Measurements from ENCODE around the gene ZMIZ2.

The ZMIZ2 gene

DNA sequence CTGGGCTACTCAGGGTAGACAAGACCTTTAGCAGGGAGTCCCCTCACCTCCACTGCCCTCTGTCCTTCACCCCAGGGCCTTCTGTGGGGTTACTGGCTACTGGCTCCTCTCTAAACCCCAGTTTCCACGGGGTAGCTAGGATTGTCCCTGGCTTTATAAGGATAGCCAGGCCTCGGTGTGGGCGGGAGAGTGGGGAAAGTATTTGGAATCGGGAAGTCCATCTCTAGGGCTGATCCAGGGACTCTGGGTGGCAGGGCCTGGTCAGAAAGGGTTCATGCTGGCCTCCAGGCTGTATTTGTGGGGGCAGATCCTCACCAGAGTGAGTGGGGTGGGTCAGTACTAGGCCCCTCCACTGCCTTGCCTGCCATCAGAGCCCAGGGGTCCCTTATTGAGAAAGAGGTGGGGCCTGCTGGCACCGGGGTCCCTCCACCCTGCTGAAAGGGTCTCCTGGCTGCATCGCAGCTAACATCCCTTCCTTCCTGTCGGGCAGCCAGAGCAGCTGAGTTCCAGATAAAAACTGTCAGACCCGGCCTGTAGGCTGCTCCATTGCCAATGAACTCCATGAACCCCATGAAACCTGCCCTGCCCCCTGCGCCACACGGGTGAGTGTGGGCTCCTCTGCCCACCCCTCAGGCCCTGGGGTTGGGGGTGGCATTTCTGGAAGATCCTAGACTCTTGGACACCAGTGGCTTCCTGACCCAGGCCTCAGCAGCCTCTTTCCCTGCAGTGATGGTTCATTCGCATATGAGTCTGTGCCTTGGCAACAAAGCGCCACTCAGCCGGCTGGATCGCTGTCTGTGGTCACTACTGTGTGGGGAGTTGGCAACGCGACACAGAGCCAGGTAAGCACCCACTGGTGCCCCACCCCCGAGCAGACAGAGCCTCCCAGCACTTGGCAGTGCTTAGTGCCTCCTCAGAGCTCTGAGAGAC, 7.3 kb downstream of the ZMIZ2 start:
- DNase-seq (ENCODE audit: low read depth in 2 of 2): no peak

DNA sequence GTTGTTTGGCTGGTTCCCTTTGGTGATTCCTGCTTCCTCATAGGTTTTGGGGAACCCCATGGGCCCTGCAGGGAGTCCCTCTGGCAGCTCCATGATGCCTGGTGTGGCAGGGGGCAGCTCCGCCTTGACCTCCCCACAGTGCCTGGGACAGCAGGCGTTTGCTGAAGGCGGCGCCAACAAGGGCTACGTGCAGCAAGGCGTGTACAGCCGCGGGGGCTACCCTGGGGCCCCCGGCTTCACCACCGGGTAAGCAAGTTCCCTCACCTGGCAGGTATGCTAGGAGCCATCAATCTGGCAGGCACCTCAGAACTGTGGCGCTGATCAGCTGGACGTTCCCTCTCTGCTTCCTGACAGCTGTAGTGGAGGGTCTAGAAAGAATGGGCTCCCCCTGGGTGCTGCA, 8.3 kb downstream of the ZMIZ2 start:
- DNase-seq (ENCODE audit: low read depth in 2 of 2): no peak

DNA sequence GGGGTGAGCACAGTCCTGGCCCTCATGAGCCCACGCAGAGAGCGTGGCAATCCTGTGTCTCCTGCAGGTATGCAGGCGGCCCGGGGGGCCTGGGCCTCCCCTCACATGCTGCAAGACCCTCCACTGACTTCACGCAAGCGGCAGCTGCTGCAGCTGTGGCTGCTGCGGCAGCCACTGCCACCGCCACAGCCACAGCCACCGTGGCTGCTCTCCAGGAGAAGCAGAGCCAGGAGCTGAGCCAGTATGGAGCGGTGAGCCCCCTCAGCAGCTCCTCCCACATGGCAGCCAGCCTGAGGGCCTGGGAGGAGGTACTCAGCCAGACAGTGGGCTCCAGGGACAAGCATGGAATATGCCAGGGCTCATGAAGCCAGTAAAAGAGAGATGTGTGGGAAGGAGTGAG, 8.7 kb downstream of the ZMIZ2 start:
- no peak for DNase-seq (ENCODE audit: low read depth in 2 of 2)

DNA sequence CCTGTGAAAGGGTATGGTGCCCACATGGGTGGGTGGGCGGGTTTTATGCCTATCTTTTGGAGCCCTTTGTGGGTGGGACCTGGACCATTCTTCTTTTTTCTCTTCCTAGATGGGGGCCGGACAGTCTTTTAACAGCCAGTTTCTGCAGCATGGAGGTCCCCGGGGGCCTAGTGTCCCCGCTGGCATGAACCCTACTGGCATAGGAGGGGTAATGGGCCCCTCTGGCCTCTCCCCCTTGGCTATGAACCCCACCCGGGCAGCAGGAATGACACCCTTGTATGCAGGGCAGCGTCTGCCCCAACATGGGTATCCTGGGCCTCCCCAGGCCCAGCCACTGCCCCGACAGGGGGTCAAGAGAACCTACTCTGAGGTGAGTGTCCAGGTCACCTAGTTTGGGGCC, 9.1 kb downstream of the ZMIZ2 start:
- no peak for DNase-seq (ENCODE audit: low read depth in 2 of 2)

DNA sequence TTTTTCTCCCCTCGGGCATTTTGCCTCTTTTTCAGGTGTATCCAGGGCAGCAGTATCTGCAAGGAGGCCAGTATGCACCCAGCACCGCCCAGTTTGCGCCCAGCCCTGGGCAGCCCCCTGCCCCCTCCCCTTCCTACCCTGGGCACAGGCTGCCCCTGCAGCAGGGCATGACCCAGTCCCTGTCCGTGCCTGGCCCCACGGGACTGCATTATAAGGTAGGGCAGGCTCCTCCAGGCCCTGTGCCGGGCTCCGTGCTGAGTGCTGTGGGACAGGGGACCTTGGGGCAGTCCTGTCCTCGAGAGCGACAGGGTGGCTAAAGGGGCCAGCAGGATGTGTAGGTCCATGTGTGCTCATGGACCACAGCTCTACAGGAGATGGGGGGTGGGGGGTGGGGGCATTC, 10.6 kb downstream of the ZMIZ2 start:
- DNase-seq (ENCODE audit: low read depth in 2 of 2): no peak

DNA sequence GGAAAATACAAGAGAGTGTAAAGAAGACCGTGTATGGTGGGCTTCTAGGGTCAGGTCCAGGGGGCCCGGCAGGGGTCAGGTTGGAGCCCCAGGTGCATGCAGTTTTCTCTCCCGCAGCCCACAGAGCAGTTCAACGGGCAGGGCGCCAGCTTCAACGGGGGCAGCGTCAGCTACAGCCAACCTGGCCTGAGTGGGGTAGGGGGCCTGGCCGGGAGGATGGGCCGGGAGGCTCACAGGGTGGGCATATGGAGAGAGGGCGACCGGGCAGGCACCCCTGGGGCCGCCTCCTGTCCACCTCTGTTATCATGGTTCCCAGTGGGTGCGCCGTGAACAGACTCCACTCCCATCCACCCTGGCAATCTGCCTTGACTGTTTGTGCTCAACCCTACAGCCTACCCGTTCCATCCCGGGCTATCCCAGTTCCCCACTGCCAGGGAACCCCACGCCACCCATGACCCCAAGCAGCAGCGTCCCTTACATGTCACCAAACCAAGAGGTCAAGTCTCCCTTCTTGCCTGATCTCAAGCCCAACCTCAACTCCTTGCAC, 11.5 kb downstream of the ZMIZ2 start:
- DNase-seq (ENCODE audit: low read depth in 2 of 2): no peak

DNA sequence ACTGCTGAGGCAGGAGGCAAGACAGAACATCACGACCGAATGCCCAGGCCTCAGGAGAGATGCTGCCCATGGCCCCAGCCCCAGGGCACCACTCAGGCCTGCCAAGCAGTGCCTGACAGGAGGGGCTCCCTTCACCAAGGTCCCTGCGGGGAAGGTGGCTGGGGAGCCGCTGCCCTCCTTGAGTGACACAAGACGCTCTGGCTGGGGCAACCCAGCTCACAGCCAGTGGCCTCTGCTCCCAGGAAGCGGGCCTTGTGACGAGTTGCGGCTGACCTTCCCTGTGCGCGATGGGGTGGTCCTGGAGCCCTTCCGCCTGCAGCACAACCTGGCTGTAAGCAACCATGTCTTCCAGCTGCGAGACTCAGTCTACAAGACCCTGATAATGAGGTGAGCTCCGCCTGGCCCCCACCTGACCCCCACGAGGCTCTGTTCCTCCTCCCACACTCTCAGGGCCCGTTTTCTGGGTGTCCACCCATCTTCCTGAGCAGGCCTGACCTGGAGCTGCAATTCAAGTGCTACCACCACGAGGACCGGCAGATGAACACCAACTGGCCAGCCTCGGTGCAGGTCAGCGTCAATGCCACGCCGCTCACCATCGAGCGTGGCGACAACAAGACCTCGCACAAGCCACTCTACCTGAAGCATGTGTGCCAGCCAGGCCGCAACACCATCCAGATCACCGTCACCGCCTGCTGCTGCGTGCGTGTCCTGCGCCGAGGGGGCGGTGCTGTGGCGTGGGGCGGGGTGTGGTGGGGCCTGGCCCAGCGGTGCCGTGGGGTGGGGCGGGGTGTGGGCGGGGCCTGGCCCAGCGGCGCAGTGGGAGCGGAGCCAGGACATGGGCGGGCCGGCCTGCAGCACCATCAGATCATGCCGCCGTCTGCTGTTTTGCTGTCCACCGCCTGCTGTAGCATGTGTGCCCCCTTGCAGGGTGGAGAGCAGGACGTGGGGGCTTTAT, 12.8 kb downstream of the ZMIZ2 start:
- DNase-seq (ENCODE audit: low read depth in 2 of 2): no peak

DNA sequence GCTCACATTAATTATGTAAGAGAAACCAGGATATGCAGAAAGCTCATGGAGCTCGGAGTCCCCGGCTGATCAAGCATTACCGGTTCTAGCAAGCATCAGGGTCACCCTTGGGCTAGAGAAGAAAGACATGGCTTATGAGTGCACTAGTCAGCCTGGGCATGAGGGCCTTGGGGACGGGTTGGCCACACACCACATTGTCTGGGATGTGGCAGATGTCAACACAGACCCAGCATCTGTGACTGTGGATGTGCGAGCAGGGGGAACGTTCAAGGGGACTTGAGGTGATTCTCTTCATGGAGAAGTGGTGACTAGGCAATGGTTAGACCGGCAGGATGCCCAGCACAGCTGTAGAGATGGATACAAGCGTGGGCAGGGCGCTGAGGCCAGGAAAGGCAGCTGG, 13.7 kb downstream of the ZMIZ2 start:
- no peak for DNase-seq (ENCODE audit: low read depth in 2 of 2)

DNA sequence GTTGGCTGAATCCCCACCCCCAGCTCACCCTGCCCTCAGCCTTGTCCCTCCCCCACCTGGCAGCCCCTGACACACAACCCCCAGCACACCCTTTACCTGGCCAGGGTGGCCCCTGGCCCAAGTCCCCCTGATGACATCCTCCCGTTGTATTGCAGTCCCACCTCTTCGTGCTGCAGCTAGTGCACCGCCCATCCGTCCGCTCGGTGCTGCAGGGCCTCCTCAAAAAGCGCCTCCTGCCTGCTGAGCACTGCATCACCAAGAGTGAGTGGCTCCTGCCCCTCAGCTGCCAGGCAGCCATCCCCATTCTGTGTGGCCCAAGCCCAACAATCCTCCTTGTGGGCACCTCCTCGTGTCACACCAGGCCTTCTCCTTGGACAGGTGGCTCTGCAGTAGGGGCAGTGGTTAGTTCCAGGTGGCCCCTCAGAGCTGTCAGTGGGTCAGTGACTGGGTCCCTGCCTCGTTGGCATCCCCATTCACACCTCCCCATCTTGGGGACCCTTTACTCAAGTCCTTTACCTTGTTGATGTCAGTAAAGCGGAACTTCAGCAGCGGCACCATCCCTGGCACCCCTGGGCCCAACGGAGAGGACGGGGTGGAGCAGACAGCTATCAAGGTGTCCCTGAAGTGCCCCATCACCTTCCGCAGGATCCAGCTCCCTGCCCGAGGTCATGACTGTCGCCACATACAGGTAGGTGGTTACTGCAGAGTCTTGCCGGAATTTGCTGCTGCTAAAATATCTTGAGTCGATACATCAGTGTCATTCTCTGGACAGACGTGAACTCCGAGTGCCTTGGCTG, 14.3 kb downstream of the ZMIZ2 start:
- no peak for DNase-seq (ENCODE audit: low read depth in 2 of 2)

DNA sequence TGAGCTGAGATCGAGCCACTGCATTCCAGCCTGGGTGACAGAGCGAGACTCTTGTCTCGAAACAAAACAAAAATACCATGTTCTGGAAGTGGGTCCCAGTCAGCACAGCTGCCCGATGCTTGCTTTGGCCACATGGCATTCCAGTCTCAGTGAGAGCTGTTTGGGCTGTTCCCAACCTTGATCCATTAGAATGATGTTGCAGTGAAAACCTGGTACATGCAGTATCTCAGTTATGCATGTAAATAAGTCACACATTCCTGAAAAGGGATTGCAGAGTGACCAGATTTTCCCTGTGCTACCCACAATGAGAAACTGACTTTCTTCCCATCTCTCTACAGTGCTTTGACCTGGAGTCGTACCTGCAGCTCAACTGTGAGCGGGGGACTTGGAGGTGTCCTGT, 15.4 kb downstream of the ZMIZ2 start:
- no peak for DNase-seq (ENCODE audit: low read depth in 2 of 2)

DNA sequence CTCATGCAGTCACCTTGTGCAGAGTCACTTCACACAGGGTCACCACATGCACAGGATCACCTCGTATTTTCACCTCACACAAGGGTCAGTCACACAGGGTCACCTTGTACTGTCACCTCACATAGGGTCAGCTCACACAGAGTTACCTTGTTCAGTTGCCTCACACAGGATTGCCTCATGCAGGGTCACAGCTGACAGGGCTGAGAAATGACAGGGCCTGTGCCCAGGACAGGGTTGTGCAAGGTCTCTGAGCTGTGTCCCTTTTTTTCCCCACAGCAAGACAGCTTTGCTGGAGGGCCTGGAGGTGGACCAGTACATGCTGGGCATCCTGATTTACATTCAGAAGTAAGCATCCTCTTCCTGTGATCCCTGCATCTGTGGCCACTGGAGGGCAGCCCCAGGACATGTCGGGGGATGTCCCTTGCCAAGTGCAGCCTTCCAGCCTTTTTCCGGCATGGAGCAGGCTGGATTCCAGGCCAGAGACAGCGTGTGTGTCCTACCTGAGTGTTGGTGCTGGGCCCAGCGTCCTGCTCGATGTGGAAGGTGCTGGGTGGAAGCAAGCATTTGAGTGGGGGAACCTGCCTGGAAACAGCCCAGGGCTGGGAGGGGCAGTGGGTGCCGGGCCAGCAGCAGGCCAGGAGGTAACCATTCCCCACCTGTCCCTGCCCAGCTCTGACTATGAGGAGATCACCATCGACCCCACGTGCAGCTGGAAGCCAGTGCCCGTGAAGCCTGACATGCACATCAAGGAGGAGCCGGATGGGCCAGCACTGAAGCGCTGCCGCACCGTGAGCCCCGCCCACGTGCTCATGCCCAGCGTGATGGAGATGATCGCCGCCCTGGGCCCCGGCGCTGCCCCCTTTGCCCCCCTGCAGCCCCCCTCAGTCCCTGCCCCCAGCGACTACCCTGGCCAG, 16.3 kb downstream of the ZMIZ2 start:
- DNase-seq (ENCODE audit: low read depth in 2 of 2): no peak

DNA sequence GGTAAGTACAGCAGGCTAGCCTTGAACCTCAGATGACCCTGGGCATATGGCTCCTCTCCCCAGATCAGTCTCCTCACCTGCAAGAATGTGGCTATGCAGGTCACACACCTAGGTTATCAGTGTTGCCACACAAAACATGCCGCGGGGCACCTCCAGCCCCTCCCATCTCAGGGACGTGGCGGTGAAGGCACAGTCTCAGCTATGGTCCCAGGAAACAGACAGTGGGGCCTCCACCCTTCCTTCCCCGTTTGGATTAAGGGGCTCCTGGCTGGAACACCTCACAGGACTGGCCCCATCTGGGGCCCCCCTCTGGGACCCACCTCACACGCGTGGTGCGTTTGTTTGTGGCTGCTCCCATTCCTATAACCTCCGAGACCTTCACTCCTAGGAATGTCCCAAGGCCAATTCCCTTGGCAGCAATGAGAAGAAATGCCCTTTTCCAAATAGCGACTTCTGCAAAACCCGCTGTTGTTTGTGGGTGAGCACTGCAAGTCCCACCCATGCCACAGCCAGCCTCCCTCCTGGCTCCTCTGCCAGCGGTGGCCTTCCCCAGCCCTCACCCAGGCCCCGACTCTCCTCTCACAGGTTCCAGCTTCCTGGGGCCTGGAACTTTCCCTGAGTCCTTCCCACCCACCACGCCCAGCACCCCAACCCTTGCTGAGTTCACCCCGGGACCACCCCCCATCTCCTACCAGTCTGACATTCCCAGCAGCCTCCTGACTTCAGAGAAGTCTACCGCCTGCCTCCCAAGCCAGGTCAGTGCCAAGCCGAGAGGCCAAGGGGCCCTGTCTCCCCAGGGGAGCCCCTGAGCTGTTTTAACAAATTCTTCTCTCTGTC, 17.1 kb downstream of the ZMIZ2 start:
- DNase-seq (ENCODE audit: low read depth in 2 of 2): no peak

DNA sequence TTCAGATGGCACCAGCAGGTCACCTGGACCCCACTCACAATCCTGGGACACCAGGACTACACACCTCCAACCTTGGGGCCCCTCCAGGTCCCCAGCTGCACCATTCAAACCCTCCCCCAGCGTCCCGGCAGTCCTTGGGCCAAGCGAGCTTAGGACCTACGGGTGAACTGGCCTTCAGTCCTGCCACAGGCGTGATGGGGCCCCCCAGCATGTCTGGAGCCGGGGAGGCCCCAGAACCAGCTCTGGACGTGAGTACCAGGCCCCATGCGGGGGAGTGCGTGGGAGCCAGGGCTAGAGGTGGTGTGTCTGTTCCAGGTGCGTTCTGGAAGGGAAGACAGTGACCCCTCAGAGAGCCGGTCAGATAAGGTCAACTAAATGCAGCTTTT, 17.8 kb downstream of the ZMIZ2 start:
- no peak for DNase-seq (ENCODE audit: low read depth in 2 of 2)

DNA sequence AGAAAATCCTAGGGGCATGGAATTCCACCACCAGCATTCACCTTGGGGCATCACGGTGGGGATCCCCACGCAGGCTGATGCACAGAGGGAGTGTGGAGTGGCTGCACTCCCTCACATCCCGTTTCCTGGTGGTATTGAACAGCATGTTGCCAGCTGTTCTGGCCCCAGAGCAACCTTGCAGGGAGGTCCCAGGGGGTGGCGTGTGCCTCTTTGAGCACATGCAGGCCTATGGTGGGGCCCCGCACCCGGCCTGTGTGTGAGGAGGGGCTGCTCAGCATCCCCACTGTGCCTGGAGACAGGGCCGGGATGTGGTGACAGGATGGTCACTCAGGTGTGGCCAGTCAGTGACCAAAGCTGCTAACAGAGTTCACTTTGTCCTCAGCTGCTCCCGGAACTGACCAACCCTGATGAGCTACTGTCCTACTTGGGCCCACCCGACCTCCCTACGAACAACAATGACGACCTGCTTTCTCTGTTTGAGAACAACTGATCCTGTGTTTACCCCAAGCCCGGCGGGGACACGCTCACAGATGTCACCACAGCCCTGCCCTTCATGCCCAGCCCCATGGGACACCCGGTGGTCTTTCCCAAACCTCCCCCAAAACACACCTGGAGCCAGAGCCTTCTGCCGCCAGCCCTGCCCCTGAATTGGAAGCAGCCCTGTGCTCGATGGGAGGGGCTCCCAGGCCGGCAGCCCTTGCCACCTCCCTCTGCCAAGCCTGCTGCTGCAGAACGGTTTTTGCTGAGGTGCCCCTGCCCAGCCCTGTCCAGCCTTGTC, 18.7 kb downstream of the ZMIZ2 start:
- no peak for DNase-seq (ENCODE audit: low read depth in 2 of 2)

DNA sequence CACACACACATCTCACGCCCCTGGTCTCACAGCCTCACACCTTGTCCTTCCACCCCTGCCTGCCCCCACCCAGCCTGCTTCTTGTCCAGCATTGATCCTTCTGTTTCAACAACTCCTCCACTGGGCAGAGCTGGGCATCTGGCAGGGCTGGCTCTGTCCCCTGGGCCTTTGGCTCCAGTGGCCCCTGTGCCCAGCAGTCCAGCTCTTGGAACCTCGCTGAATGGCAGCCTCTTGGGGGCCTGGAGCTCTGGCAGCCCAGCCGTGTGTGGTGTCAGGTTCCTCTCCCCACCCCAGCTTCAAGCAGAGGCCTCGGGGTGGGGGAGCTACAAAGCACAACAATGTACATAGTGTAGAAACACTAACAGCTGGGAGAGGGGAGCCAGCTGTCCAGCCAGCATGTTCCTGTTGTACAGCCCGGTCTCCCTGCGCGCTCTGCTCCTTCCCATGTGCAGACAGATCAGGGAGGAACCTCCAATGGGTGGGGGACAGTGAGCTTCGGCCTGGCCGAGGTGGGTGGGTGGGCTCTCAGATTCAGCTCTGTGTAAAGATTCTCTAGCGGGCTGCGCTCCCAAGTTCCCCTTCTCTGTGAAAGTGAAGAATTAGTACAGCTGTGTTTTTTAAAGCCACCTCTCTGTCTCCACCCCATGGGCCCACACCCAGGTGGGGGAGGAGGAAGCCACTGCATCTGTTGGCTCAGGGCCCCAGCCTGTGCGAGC, 19.4 kb downstream of the ZMIZ2 start:
- DNase-seq (ENCODE audit: low read depth in 2 of 2): no peak

DNA sequence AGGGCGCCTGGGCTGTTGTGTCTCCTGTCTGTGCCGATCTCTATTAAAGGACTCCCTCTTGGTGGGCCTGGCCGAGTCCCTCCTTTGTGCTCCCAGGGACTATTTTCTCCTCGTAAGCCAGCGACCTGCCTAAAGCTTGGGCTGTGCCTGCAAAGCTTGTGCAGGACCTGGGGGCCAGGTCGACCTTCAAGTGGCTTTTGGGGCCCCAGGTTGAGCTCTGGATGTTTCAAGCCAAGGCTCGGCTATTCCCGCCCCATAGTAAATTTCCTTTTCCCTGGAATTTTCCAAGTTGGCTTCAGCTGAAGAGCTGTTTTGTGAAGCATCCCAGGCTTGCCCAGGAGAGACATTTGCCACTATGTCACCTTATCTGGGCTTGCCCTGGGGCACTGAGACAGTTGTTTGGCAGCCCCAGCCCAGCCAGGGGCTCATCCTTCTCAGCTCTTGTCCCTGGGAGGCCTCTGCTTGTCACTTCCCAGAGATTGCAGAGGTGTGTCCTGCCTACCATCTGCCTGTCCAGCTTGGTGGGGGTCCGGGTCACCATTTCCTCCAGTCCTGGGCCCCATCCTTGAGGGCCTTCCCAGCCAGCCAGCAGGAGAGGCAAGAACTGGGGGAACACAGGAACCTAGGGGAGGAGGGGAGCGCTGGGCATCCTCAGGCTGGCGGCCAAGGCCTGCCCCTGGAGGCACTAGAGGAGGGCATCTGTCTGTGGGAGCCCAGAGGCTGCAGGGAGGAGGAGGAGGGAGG, 20.2 kb downstream of the ZMIZ2 start:
- DNase-seq (ENCODE audit: low read depth in 2 of 2): no peak

DNA sequence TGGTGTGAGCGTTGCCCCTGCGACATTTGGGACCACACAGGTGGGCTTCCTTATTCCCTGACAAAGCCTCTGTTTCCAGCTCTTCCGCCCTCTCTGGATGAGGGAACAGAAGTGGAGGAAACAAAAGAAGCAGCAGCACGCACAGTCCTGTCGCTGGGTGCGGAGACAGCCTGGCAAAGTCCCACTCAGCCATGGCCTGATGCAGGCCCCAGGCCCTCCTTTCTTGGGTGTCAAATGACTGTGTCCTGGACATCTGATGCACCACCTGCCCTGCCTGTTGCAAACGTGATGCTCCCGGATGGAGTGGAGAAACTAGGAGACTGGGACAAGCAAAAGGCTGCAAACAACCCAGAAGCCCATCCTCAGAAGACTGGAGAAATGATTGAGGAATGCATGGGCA, 20.7 kb downstream of the ZMIZ2 start:
- no peak for DNase-seq (ENCODE audit: low read depth in 2 of 2)
